Activated T-helper 1 cell treated with anti-CD3 and anti-CD28 coated beads, Interleukin-12 subunit alpha, Interleukin-12 subunit beta, Interleukin-2, Interleukin-4 antibody, amounts not matched to agents 30 ng/mL and 10 ng/mL and 1 ng/mL, durations not matched to agents 14 hours and 24 hours and 36 hours (primary cell): ENCODE data around the gene SLC39A5. TPM values are rescaled to one million over a fixed set of nuclear protein-coding genes. Genes with fewer than 3 reads are reported as not detected.

Experiments used
- DNase-seq: peaks from one replicate; pipeline ENCODE4 v3.0.0; 2021; ENCODE audit warnings: low spot score
- H3K27ac Mint-ChIP-seq: one replicate; pipeline ENCODE4 v1.8.0; 2021; ENCODE audit warnings: mild to moderate bottlenecking, mixed read lengths
- H3K27me3 Mint-ChIP-seq: one replicate; pipeline ENCODE4 v1.8.0; 2022; ENCODE audit warnings: mild to moderate bottlenecking, moderate library complexity, mixed read lengths; ENCODE audit not compliant: insufficient read depth
- H3K36me3 Mint-ChIP-seq: one replicate; pipeline ENCODE4 v1.8.0; 2021; ENCODE audit warnings: low read depth, mixed read lengths
- H3K4me1 Mint-ChIP-seq: one replicate; pipeline ENCODE4 v1.8.0; 2021; ENCODE audit warnings: low read depth, mixed read lengths
- H3K4me3 Mint-ChIP-seq: one replicate; pipeline ENCODE4 v1.8.0; 2021; ENCODE audit warnings: mild to moderate bottlenecking, moderate library complexity, mixed read lengths
- H3K9me3 Mint-ChIP-seq: one replicate; pipeline ENCODE4 v1.8.0; 2021; ENCODE audit warnings: mixed read lengths
- intact Hi-C: fragments of 100-400 bp; cut with micrococcal nuclease; formaldehyde crosslinking; loops from one replicate; pipeline ENCODE4 v1.15.1; 2024
- total RNA-seq: library from RNA; stranded (reverse); gene quantifications from 2 replicates; pipeline ENCODE4 v1.2.3, GENCODE V29; 2022

The SLC39A5 gene
- total RNA-seq, 1 donor from 2014 or later, result 0.54 TPM

DNA sequence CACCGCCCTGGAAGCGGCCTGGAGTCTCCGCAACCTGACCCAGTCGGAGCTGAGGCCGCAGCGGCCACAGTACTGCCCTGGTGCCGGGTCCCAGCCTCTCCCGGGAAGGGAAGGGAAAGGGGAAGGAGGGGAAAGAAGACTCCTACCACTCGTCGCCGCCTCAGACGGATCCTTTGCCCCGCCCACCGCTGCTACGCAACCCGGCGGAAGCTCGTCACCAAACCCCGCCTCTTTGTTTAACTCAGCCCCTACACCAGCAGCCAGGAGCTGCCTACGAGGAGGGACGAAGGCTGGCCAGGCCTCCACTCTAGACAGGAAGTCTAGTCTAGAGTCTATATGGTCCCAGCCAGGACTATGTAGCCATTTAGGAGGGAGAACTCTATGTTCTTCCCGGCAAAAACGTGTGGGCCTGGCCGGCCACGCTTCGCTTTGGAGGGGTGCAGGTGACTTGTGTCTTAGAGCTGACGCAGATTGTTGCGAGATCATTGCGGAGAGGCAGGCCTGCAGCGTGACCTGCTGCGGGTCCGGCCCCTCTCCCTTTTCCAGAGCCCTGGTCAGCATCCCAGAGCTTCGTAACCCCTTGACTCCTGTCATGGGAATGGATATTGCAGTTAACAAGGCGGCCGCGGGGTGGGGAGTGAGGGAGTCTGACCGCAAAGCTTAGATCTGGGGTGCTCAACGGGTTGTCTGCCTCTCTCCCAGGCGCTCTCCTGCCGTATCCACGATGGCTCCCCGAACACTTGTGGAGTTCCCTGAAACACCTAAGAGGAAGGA is 7.9 kb upstream of the SLC39A5 start, which contains the start of gene RNF41:
Gene RNF41, minus strand, starts transcription at position 166 of the 774 bp plus-strand sequence. CDS start 7,875 bp downstream, outside the sequence.
- peaks cover 12% of the 10 kb centered on the region for H3K36me3 Mint-ChIP-seq
- H3K4me3 Mint-ChIP-seq, result peak within 1 kb of the TSS; percentile 99
- intact Hi-C loops, result loop anchor here (1.0 to 5.0 kb wide), 15 partner anchors 45 to 483 kb away; partner anchors contain the start of genes COQ10A, CS, DGKA and IL23A
- no peaks in the 10 kb centered on the region for H3K9me3 Mint-ChIP-seq
- peak within 1 kb of the TSS; percentile 97 for H3K27ac Mint-ChIP-seq
- peaks cover 51% of the 10 kb centered on the region for H3K4me1 Mint-ChIP-seq
- no peaks in the 10 kb centered on the region for H3K27me3 Mint-ChIP-seq
- peak; percentile 91 for DNase-seq

DNA sequence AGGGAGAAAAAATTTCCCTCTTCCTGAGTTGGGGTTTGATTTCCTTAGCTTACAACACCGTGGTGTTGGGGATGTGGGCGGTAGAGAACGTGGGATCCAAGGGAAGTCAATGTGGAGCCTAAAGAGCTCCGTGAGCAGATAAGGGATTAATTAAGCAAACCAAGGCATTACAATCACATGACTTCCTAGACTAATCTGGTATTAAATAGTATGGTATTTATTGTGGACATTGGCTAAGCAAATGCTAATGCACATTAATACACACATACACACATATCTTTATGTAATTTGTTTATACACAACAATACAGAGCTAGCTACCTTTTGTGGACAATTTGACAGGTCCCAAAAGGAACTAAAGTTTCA is 7.3 kb upstream of the SLC39A5 start:
- Mint-ChIP-seq H3K4me3 (peak overlapping the region; percentile 99), H3K27me3 (no peaks in the 10 kb centered on the region), H3K9me3 (no peaks in the 10 kb centered on the region), H3K4me1 (peaks cover 51% of the 10 kb centered on the region), H3K36me3 (peaks cover 16% of the 10 kb centered on the region), H3K27ac (peak overlapping the region; percentile 97)
- intact Hi-C loops, result loop anchor here (1.0 to 5.0 kb wide), 10 partner anchors 44 to 484 kb away; partner anchors contain the start of genes COQ10A, DGKA, MYL6B and ORMDL2
- DNase-seq, result no peak

DNA sequence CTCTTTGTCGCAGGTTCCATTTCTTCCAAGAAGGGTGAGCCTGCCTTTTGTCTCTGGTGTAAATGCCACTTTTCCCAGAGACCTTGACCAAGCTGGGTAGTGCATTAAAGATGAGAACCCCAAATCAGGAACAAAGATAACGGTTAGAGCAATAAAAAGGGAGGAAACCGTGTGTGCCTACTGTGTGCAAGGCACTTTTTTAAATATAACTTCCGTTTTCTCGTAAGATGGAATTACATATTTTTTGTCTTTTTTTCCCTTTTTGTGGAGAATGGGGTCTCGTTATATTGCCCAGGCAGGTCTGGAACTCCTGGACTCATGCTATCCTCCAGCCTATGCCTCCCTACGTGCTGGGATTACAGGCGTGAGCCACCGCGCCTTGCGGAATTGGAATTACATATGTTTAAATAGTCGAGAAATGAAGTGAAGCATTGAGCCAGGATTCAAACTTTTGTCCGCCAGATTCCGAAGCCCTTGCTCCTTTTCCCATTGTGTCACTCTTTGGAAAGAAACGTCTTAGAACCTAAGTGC is 6.2 kb upstream of the SLC39A5 start:
- no peaks in the 10 kb centered on the region for H3K9me3 Mint-ChIP-seq
- no peak for DNase-seq
- H3K4me3 Mint-ChIP-seq, result peak overlapping the region; percentile 99
- peaks cover 51% of the 10 kb centered on the region for H3K4me1 Mint-ChIP-seq
- intact Hi-C loops, result loop anchor here (1.0 to 5.0 kb wide), 12 partner anchors 17 to 485 kb away; partner anchors contain the start of genes ANKRD52, COQ10A, DGKA and ORMDL2
- peaks cover 16% of the 10 kb centered on the region for H3K36me3 Mint-ChIP-seq
- H3K27ac Mint-ChIP-seq, result peak overlapping the region; percentile 81
- H3K27me3 Mint-ChIP-seq, result no peaks in the 10 kb centered on the region

- H3K4me3 Mint-ChIP-seq, result peak within 1 kb of the TSS; percentile 99
- intact Hi-C loops, result loop anchor here (1.0 to 5.0 kb wide), 9 partner anchors 18 to 407 kb away; partner anchors contain the start of genes ANKRD52, DGKA, ORMDL2 and RAB5B
- DNase-seq, result peak; percentile 94
- no peaks in the 10 kb centered on the region for H3K9me3 Mint-ChIP-seq
- no peaks in the 10 kb centered on the region for H3K27me3 Mint-ChIP-seq
- peaks cover 16% of the 10 kb centered on the region for H3K36me3 Mint-ChIP-seq
- H3K27ac Mint-ChIP-seq, result peak within 1 kb of the TSS; percentile 81
- H3K4me1 Mint-ChIP-seq, result peaks cover 51% of the 10 kb centered on the region
These were observed 5.6 kb upstream of the SLC39A5 start, which contains the start of gene NABP2 for GRCh38 chr12:56224102-56224701. Gene NABP2, plus strand, starts transcription at chr12:56224342. Its CDS starts 515 bp downstream, at chr12:56224857.

GRCh38 chr12:56224954-56225353 is 4.9 kb upstream of the SLC39A5 start:
- H3K4me1 Mint-ChIP-seq, result peaks cover 51% of the 10 kb centered on the region
- H3K36me3 Mint-ChIP-seq, result peaks cover 16% of the 10 kb centered on the region
- intact Hi-C loops, result loop anchor here (1.0 to 5.0 kb wide), 9 partner anchors 19 to 408 kb away; partner anchors contain the start of genes ANKRD52, DGKA, ORMDL2 and RAB5B
- no peaks in the 10 kb centered on the region for H3K9me3 Mint-ChIP-seq
- no peaks in the 10 kb centered on the region for H3K27me3 Mint-ChIP-seq
- H3K4me3 Mint-ChIP-seq, result peak overlapping the region; percentile 99
- DNase-seq, result no peak
- peak overlapping the region; percentile 81 for H3K27ac Mint-ChIP-seq

DNA sequence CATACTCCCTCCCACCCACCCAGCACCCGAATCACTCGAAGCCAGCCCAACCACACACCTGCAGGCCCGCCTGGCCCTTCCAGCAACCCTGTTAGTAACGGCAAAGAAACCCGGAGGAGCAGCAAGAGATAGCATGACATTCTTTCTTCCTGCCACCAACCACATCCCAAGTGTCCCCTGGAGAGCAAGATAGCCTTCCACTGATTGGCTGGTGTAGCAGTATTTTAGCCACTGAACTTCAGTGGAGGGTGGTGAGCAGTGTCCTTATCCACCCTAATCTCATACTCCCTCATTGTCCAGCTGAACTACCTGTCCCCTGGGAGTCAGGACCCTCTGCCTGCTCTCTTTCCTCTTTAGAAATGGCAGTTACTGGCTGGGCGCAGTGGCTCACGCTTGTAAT is 769 bp upstream of the SLC39A5 start:
- intact Hi-C loops, result no loop called here
- H3K9me3 Mint-ChIP-seq, result no peaks in the 10 kb centered on the region
- H3K4me1 Mint-ChIP-seq, result peaks cover 17% of the 10 kb centered on the region
- DNase-seq, result no peak
- no peak overlapping the region for H3K4me3 Mint-ChIP-seq
- H3K27ac Mint-ChIP-seq, result no peak overlapping the region
- H3K36me3 Mint-ChIP-seq, result peaks cover 15% of the 10 kb centered on the region
- no peaks in the 10 kb centered on the region for H3K27me3 Mint-ChIP-seq

DNA sequence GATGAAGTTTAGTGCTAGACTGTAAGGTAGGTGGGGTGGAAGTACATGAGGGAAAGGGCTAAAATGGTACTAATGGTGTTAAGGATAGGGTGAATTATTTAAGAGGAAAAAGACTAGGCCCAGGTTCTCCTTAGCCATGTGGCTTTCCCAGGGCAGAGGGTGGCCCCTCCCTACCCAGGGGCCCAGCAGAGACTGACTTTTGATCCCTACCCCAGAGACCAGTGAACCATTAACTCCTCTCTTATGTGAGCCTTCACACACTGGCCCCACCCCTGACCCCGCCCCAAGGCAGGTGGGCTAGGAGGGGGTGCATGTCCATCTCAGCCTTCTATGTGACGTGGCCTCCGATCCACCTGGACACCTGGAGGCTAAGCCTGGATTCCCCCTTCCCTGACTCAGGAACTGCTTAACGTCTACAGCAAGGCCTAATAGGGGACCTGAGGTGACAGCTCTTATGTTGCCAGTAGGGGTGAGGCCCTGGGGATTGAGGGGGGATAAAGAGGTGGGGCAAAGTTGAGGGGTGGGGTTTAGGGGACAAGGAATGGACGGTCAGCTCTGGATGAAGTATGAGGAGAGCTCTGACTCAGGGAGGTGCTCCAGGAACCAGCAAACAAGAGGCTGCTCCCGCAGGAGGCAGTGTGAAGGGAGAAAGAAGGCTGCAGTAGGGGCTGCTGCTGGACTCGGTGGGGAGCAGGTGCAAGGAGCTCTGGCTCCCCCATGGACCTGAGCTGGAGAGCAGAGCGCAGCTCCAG is 757 bp downstream of the SLC39A5 start:
- no peaks in the 10 kb centered on the region for H3K27me3 Mint-ChIP-seq
- H3K4me1 Mint-ChIP-seq, result peaks cover 6% of the 10 kb centered on the region
- no peak overlapping the region for H3K27ac Mint-ChIP-seq
- H3K36me3 Mint-ChIP-seq, result peaks cover 10% of the 10 kb centered on the region
- no peaks in the 10 kb centered on the region for H3K9me3 Mint-ChIP-seq
- H3K4me3 Mint-ChIP-seq, result no peak overlapping the region
- DNase-seq, result no peak
- intact Hi-C loops, result no loop called here

- no peak overlapping the region for H3K4me3 Mint-ChIP-seq
- intact Hi-C loops, result no loop called here
- no peaks in the 10 kb centered on the region for H3K4me1 Mint-ChIP-seq
- H3K27me3 Mint-ChIP-seq, result no peaks in the 10 kb centered on the region
- DNase-seq, result no peak
- H3K27ac Mint-ChIP-seq, result no peak overlapping the region
- H3K9me3 Mint-ChIP-seq, result no peaks in the 10 kb centered on the region
- peaks cover 9% of the 10 kb centered on the region for H3K36me3 Mint-ChIP-seq
These were observed 1.3 kb downstream of the SLC39A5 start for GRCh38 chr12:56231184-56231582.

DNA sequence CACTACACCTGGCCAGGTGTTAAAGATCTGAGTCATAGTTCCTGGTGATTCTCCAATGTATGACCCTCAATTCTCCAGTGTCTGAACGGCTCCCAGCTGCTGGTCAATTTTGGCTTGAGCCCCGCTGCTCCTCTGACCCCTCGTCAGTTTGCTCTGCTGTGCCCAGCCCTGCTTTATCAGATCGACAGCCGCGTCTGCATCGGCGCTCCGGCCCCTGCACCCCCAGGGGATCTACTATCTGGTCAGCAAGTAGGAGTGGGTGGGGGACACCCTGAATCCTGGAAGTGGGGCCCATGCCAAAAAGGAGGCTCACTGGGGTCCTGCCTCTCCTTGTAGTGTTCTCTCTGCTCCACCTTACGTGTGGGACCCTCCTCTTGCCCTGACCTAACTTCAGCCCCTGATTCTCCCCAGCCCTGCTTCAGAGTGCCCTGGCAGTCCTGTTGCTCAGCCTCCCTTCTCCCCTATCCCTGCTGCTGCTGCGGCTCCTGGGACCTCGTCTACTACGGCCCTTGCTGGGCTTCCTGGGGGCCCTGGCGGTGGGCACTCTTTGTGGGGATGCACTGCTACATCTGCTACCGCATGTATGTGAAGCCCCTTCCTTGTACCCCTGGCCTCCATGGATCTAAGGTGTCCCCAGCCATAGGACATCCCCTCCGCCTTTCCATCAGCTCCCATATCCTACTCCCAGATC is 5.0 kb downstream of the SLC39A5 start:
- H3K36me3 Mint-ChIP-seq, result peaks cover 5% of the 10 kb centered on the region
- no peak overlapping the region for H3K27ac Mint-ChIP-seq
- no peaks in the 10 kb centered on the region for H3K4me1 Mint-ChIP-seq
- H3K4me3 Mint-ChIP-seq, result no peak overlapping the region
- no peak for DNase-seq
- no peaks in the 10 kb centered on the region for H3K27me3 Mint-ChIP-seq
- H3K9me3 Mint-ChIP-seq, result no peaks in the 10 kb centered on the region
- intact Hi-C loops, result no loop called here

DNA sequence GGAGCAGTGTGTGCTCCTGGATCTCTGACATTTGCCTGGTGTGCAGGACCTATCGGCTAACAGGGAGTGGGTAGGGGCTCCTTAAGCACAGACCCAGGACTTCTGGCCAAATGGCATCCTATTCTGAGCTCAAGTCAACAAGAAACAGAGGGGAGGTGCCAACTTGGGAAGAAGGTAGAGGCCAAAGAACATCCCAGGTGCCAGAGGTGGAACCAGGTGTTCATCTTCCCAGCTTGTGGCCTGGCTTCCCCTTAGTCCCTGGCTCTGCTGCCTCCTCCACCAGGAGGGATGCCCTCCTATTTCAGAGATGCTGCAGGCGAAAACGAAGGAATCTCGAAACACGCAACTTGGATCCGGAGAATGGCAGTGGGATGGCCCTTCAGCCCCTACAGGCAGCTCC is 6.2 kb downstream of the SLC39A5 start:
- Mint-ChIP-seq H3K27ac (no peak overlapping the region), H3K27me3 (no peaks in the 10 kb centered on the region), H3K9me3 (no peaks in the 10 kb centered on the region), H3K36me3 (peaks cover 4% of the 10 kb centered on the region), H3K4me3 (no peak overlapping the region), H3K4me1 (no peaks in the 10 kb centered on the region)
- intact Hi-C loops, result no loop called here
- DNase-seq, result no peak

DNA sequence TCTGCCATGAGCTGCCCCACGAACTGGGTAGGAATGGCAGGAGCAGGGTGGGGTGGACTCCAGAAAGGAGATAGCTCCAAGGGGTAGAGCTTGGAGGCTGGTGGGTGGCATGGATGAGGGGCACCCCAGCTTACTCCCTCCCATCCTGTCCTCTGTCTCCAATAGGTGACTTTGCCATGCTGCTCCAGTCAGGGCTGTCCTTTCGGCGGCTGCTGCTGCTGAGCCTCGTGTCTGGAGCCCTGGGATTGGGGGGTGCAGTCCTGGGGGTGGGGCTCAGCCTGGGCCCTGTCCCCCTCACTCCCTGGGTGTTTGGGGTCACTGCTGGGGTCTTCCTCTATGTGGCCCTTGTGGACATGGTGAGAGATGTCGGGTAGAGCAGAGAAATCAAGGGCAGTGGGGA is 7.1 kb downstream of the SLC39A5 start:
- Mint-ChIP-seq H3K4me1 (no peaks in the 10 kb centered on the region), H3K9me3 (no peaks in the 10 kb centered on the region), H3K27me3 (no peaks in the 10 kb centered on the region), H3K36me3 (peaks cover 9% of the 10 kb centered on the region), H3K27ac (no peak overlapping the region), H3K4me3 (no peak overlapping the region)
- DNase-seq, result no peak
- intact Hi-C loops, result no loop called here

- Mint-ChIP-seq H3K27me3 (no peaks in the 10 kb centered on the region), H3K4me3 (no peak overlapping the region), H3K27ac (no peak overlapping the region), H3K4me1 (no peaks in the 10 kb centered on the region), H3K9me3 (no peaks in the 10 kb centered on the region), H3K36me3 (peaks cover 10% of the 10 kb centered on the region)
- intact Hi-C loops, result no loop called here
- DNase-seq, result no peak
These were observed 7.7 kb downstream of the SLC39A5 start for GRCh38 chr12:56237552-56237951.
